Mammary epithelial cell (primary cell): Measurements from ENCODE around the gene TMTC1.

Experiments used
- EZH2 ChIP-seq: IDR thresholded peaks from 2 replicates; pipeline ENCODE4 v1.6.1; 2012; ENCODE audit warnings: low read length, inconsistent platforms, borderline replicate concordance
- TF ChIP-seq, protein P1 (sequence below), 2 donors: IDR thresholded peaks in 1 of 2; conservative IDR thresholded peaks in 1 of 2; 2 replicates each; pipeline ENCODE4 v1.5.1; 2011 to 2012; ENCODE audit warnings: inconsistent platforms in 2 of 2, low read length in 2 of 2, mild to moderate bottlenecking in 2 of 2, control low read depth in 1 of 2, low read depth in 1 of 2; ENCODE audit not compliant: insufficient read depth in 1 of 2; ENCODE audit errors: extremely low read depth in 1 of 2

DNA sequence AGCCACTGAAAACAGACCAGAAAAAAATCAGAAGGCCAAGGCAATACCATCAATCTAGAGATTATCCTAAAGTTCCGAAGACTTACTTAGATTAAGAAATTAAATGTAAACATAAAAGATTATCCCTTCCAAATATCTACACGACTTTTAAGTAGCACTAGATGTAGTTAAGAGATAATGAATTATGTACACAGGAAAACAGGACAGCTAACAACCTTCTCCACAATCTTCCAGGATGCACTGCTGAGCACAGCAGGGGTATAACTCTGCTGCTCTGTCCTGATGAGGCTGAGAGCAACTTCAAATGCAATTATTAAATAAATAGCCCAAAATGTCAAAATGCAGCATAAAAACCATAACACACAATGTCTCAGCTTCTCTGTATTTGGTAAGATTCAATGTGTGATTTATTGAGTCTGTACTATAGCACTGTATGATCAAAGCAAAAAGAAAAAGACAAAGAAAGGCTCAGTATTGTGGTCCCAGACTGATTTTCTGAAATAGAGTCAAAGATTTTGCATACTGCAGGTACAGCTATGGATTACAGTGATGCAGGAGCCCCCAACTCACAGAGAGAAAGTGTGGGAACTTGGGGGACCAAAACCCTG lies 56.9 kb downstream of the TMTC1 start:
- TF ChIP-seq, protein P1, sequence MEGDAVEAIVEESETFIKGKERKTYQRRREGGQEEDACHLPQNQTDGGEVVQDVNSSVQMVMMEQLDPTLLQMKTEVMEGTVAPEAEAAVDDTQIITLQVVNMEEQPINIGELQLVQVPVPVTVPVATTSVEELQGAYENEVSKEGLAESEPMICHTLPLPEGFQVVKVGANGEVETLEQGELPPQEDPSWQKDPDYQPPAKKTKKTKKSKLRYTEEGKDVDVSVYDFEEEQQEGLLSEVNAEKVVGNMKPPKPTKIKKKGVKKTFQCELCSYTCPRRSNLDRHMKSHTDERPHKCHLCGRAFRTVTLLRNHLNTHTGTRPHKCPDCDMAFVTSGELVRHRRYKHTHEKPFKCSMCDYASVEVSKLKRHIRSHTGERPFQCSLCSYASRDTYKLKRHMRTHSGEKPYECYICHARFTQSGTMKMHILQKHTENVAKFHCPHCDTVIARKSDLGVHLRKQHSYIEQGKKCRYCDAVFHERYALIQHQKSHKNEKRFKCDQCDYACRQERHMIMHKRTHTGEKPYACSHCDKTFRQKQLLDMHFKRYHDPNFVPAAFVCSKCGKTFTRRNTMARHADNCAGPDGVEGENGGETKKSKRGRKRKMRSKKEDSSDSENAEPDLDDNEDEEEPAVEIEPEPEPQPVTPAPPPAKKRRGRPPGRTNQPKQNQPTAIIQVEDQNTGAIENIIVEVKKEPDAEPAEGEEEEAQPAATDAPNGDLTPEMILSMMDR (conservative IDR thresholded peaks at IDR 0.05 in 1 of 2, IDR thresholded peaks at IDR 0.05 in 1 of 2; ENCODE audit: extremely low read depth in 1 of 2, insufficient read depth in 1 of 2, low read depth in 1 of 2, low read length in 2 of 2), result no peak
- no peak for TF ChIP-seq EZH2
